ENCODE data around the gene SHBG. TPM values are rescaled to one million over a fixed set of nuclear protein-coding genes. Genes with fewer than 3 reads are reported as not detected.
"Not testable (repeated sequence)": the region's sequence is repeated elsewhere in the genome, so short reads cannot be mapped to it uniquely, and the experiment has no call there.

Gene SHBG
- total and polyA plus RNA-seq, 11 donors, result 0.28 to 1.1 (median 0.65) TPM; not detected in 4

- Histone ChIP-seq H3K4me3 (no peak overlapping the region), H3K27me3 (no peaks in the 10 kb centered on the region), H3K27ac (no peak overlapping the region), H3K9me3 (no peaks in the 10 kb centered on the region), H3K4me1 (peaks cover 0 to under 1% (median 0%) of the 10 kb centered on the region in 12 donors), H3K36me3 (peaks cover 0 to 3% (median under 1%) of the 10 kb centered on the region in 9 donors)
- 94 to 99% (median 94%) methylated on average over 8 of the region's 8 CpGs for WGBS, 4 donors
- TF ChIP-seq, protein P1, sequence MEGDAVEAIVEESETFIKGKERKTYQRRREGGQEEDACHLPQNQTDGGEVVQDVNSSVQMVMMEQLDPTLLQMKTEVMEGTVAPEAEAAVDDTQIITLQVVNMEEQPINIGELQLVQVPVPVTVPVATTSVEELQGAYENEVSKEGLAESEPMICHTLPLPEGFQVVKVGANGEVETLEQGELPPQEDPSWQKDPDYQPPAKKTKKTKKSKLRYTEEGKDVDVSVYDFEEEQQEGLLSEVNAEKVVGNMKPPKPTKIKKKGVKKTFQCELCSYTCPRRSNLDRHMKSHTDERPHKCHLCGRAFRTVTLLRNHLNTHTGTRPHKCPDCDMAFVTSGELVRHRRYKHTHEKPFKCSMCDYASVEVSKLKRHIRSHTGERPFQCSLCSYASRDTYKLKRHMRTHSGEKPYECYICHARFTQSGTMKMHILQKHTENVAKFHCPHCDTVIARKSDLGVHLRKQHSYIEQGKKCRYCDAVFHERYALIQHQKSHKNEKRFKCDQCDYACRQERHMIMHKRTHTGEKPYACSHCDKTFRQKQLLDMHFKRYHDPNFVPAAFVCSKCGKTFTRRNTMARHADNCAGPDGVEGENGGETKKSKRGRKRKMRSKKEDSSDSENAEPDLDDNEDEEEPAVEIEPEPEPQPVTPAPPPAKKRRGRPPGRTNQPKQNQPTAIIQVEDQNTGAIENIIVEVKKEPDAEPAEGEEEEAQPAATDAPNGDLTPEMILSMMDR (IDR thresholded peaks at IDR 0.05), result no peak
- no peak for TF ChIP-seq POLR2A (IDR thresholded peaks at IDR 0.05)
- intact Hi-C loops (cut with DNase I), result no loop called here
- no peak for ATAC-seq
- DNase-seq, result no peak
Measured at GRCh38 chr17:7620835-7621234, 9.1 kb upstream of the SHBG start.

DNA sequence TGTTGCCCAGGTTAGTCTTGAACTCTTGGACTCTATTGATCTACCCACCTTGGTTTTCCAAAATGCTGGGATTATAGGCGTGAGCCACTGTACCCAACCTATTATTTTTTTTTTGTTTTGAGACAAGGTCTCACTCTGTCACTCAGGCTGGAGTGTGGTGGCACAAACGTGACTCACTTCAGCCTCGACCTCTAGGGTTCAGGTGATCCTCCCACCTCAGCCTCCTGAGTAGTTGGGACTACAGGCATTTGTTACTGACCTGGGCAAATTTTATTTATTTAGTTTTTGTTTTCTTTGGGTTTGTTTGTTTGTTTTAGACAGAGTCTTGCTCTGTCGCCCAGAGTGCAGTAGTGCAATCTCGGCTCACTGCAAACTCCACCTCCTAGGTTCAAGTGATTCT lies 6.3 kb upstream of the SHBG start:
- DNase-seq (no peak), ATAC-seq (no peak)

DNA sequence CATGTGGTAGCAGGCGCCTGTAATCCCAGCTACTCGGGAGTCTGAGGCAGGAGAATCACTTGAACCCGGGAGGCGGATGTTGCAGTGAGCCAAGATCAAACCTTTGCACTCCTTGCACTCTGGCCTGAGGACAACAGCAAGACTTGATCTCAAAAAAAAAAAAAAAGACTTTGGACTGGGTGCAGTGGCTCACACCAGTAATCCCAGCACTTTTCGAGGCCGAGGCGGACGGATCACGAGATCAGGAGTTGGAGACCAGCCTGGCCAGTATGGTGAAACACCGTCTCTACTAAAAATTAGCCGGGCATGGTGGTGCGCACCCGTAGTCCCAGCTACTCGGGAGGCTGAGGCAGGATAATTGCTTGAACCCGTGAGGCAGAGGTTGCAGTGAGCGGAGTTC lies 4.2 kb upstream of the SHBG start:
- H3K4me3 ChIP-seq, DNase-seq, H3K9me3 ChIP-seq, ATAC-seq, H3K27me3 ChIP-seq, H3K36me3 ChIP-seq: not testable (repeated sequence)
- H3K4me1 ChIP-seq, result peaks cover 0 to 16% (median 10%) of the 10 kb centered on the region in 12 donors
- 94 to 99% (median 97%) methylated on average over 16 of the region's 16 CpGs for WGBS, 4 donors
- intact Hi-C loops (cut with DNase I), result loop anchor here in 1 of 10 donors (2.0 kb wide), 1 partner anchor 61 kb away; the partner anchor contains the start of gene TP53
- peak overlapping the region in 2 of 12 donors; percentile 11 to 91 for H3K27ac ChIP-seq

More for the DNA sequence above, 6.3 kb upstream of the SHBG start:
- TF ChIP-seq POLR2A (IDR thresholded peaks at IDR 0.05), result no peak
- TF ChIP-seq, protein P1 (IDR thresholded peaks at IDR 0.05), result no peak
- H3K36me3 ChIP-seq, result peaks cover 0 to 9% (median 5%) of the 10 kb centered on the region in 9 donors
- no peak overlapping the region for H3K27ac ChIP-seq
- intact Hi-C loops (cut with DNase I), result no loop called here
- no peak overlapping the region for H3K4me3 ChIP-seq
- no peaks in the 10 kb centered on the region for H3K9me3 ChIP-seq
- H3K27me3 ChIP-seq, result no peaks in the 10 kb centered on the region
- WGBS, 4 donors, result 88 to 91% (median 90%) methylated on average over 5 of the region's 5 CpGs
- peaks cover 0 to 16% (median 10%) of the 10 kb centered on the region in 12 donors for H3K4me1 ChIP-seq

- DNase-seq (peak in 4 of 5 donors; percentile 20 to 49 (median 38)), ATAC-seq (no peak)
- H3K27ac ChIP-seq, result peak overlapping the region in 5 of 12 donors; percentile 89 to 98 (median 92)
- H3K27me3 ChIP-seq, result no peaks in the 10 kb centered on the region
- H3K36me3 ChIP-seq, result peaks cover 0 to 9% (median 5%) of the 10 kb centered on the region in 9 donors
- H3K4me1 ChIP-seq, result peaks cover 0 to 18% (median 11%) of the 10 kb centered on the region in 12 donors
- 82 to 90% (median 87%) methylated on average over 7 of the region's 7 CpGs for WGBS, 4 donors
- TF ChIP-seq, protein P1 (IDR thresholded peaks at IDR 0.05), result no peak
- TF ChIP-seq POLR2A (IDR thresholded peaks at IDR 0.05), result no peak
- H3K9me3 ChIP-seq, result no peaks in the 10 kb centered on the region
- intact Hi-C loops (cut with DNase I), result loop anchor here in 1 of 10 donors (2.0 kb wide), 1 partner anchor 60 kb away; the partner anchor contains the start of gene TP53
- peak overlapping the region in 8 of 12 donors; percentile 68 to 91 (median 84) for H3K4me3 ChIP-seq
Measured at GRCh38 chr17:7626307-7626706, 3.6 kb upstream of the SHBG start.

GRCh38 chr17:7626956-7627249 lies 3.0 kb upstream of the SHBG start:
- intact Hi-C loops (cut with DNase I), result loop anchor here in 1 of 10 donors (2.0 kb wide), 1 partner anchor 60 kb away; the partner anchor contains the start of gene TP53
- 21 to 25% (median 22%) methylated on average over 6 of the region's 6 CpGs for WGBS, 4 donors
- Histone ChIP-seq H3K27me3 (no peaks in the 10 kb centered on the region), H3K4me3 (peak overlapping the region; percentile 44 to 94 (median 84)), H3K27ac (peak overlapping the region; percentile 85 to 98 (median 92)), H3K36me3 (peaks cover 0 to 9% (median 5%) of the 10 kb centered on the region in 9 donors), H3K9me3 (no peaks in the 10 kb centered on the region), H3K4me1 (peaks cover 0 to 24% (median 11%) of the 10 kb centered on the region in 12 donors)
- ATAC-seq (peak in 1 of 4 donors; percentile 7), DNase-seq (no peak)
- TF ChIP-seq, protein P1 (IDR thresholded peaks at IDR 0.05), result no peak
- TF ChIP-seq POLR2A (IDR thresholded peaks at IDR 0.05), result no peak
